Activated T-helper 1 cell treated with anti-CD3 and anti-CD28 coated beads, Interleukin-12 subunit alpha, Interleukin-12 subunit beta, Interleukin-2, Interleukin-4 antibody, amounts not matched to agents 30 ng/mL and 10 ng/mL and 1 ng/mL, durations not matched to agents 14 hours and 24 hours and 36 hours (primary cell): ENCODE results near the gene TXNDC12. TPM values are rescaled to one million over a fixed set of nuclear protein-coding genes. Genes with fewer than 3 reads are reported as not detected.
A peak's percentile ranks its signal among the peaks of the same experiment; 100 is the strongest.
"Not testable (repeated sequence)": the region's sequence is repeated elsewhere in the genome, so short reads cannot be mapped to it uniquely, and the experiment has no call there.

Experiments
- DNase-seq: peaks from one replicate; pipeline ENCODE4 v3.0.0; 2021; ENCODE audit warnings: low spot score
- H3K27ac Mint-ChIP-seq: one replicate; pipeline ENCODE4 v1.8.0; 2021; ENCODE audit warnings: mild to moderate bottlenecking, mixed read lengths
- H3K27me3 Mint-ChIP-seq: one replicate; pipeline ENCODE4 v1.8.0; 2022; ENCODE audit warnings: mild to moderate bottlenecking, moderate library complexity, mixed read lengths; ENCODE audit not compliant: insufficient read depth
- H3K36me3 Mint-ChIP-seq: one replicate; pipeline ENCODE4 v1.8.0; 2021; ENCODE audit warnings: low read depth, mixed read lengths
- H3K4me1 Mint-ChIP-seq: one replicate; pipeline ENCODE4 v1.8.0; 2021; ENCODE audit warnings: low read depth, mixed read lengths
- H3K4me3 Mint-ChIP-seq: one replicate; pipeline ENCODE4 v1.8.0; 2021; ENCODE audit warnings: mild to moderate bottlenecking, moderate library complexity, mixed read lengths
- H3K9me3 Mint-ChIP-seq: one replicate; pipeline ENCODE4 v1.8.0; 2021; ENCODE audit warnings: mixed read lengths
- intact Hi-C: fragments of 100-400 bp; cut with micrococcal nuclease; formaldehyde crosslinking; loops from one replicate; pipeline ENCODE4 v1.15.1; 2024
- total RNA-seq: library from RNA; stranded (reverse); gene quantifications from 2 replicates; pipeline ENCODE4 v1.2.3, GENCODE V29; 2022

The TXNDC12 gene
- total RNA-seq, 1 donor from 2014 or later = 46.7 TPM

DNA sequence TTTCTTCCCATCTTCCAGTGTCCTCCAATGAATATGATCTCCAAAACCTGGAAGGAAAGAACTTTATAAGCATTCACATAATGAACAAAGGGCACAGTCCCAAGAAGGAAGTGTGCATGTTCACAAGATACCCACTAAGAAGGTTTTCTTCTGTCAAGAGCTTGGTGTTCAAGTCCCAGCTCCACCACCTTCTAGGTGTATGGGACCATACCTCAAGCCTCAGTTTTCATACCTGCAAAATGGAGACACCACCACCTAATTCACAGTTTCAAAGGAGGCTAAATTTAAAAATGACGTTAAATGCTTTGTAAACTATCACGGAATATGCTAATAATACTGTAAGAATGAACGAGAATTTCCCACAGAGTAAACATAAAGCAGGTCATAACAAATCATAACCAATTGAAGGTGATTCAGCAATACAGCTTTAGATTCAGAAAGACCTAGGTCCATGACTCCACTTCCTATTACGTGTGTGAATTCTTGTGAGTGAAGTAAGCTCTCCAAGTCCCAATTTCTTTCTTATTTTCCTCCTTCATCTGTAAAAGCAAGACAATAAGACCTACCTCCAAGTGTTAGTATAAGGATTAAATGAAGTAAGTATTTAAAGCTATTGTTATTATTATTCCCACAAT lies 13.3 kb downstream of the TXNDC12 start:
- H3K4me1 Mint-ChIP-seq = no peaks in the 10 kb centered on the region
- no peaks in the 10 kb centered on the region for H3K27me3 Mint-ChIP-seq
- H3K4me3 Mint-ChIP-seq = no peak overlapping the region
- no peak overlapping the region for H3K27ac Mint-ChIP-seq
- H3K9me3 Mint-ChIP-seq = no peaks in the 10 kb centered on the region
- no peak for DNase-seq
- H3K36me3 Mint-ChIP-seq = peaks cover 21% of the 10 kb centered on the region
- intact Hi-C loops = no loop called here

DNA sequence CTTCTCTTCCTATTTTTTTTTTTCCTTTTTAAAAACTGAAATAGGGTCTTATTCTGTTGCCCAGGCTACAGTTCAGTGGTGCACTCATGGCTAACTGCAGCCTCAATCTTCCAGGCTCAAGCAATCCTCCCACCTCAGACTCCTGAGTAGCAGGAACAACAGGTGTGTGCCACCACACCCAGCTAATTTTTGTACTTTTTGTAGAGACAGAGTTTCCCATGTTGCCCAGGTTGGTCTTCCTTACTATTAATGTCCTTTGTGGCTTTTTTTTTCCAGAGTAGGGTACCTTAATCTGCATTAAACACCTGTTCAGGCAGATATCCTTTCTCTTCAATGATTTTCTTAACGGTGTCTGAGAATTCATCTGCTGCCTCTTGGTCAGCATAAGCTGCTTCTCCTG lies 17.1 kb downstream of the TXNDC12 start:
- Mint-ChIP-seq H3K27ac (no peak overlapping the region), H3K9me3 (no peaks in the 10 kb centered on the region), H3K36me3 (peaks cover 21% of the 10 kb centered on the region), H3K27me3 (no peaks in the 10 kb centered on the region), H3K4me3 (no peak overlapping the region), H3K4me1 (peaks cover 8% of the 10 kb centered on the region)
- no peak for DNase-seq
- intact Hi-C loops = loop anchor here (10.0 kb wide), 1 partner anchor 803 kb away; the partner anchor contains the start of gene RNF11

DNA sequence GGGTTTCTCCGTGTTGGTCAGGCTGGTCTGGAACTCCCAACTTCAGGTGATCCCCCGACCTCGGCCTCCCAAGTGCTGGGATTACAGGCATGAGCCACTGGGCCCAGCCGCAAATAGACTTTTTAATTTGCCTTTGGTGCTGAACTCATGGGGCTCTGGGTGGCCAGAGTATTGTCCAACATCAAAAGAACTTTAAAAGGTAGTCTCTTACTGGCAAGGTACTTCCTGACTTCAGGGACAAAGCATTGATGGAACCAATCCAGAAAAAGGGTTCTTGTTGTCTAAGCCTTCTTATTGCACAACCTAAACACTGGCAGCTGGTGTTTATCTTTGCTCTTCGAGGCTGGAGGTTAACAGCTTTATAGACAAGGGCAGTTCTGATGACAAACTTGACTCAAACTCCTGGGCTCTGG lies 17.6 kb downstream of the TXNDC12 start:
- no peak overlapping the region for H3K4me3 Mint-ChIP-seq
- no peak for DNase-seq
- H3K9me3 Mint-ChIP-seq = no peaks in the 10 kb centered on the region
- H3K27ac Mint-ChIP-seq = no peak overlapping the region
- intact Hi-C loops = loop anchor here (10.0 kb wide), 1 partner anchor 803 kb away; the partner anchor contains the start of gene RNF11
- H3K36me3 Mint-ChIP-seq = peaks cover 23% of the 10 kb centered on the region
- no peaks in the 10 kb centered on the region for H3K27me3 Mint-ChIP-seq
- H3K4me1 Mint-ChIP-seq = peaks cover 9% of the 10 kb centered on the region

DNA sequence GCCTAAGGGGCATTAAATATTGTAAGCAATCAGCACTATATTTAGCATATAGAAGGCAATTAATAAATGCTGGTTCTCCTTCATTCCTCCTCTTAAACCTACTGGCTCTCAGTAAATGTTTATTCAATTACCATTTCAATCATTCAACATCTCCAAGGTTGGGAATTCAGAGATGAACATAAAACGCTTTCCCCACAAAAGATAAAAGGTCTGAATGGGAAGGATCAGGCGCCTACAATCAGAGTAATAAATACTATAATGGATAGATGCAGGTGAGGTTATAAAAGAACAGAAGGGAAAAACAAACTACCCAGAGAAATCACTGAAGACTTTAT lies 21.0 kb downstream of the TXNDC12 start:
- Mint-ChIP-seq H3K4me1 (peaks cover 39% of the 10 kb centered on the region), H3K27me3 (no peaks in the 10 kb centered on the region), H3K36me3 (peaks cover 45% of the 10 kb centered on the region), H3K4me3 (peak overlapping the region; percentile 93), H3K9me3 (no peaks in the 10 kb centered on the region), H3K27ac (peak overlapping the region; percentile 89)
- intact Hi-C loops = loop anchor here (5.0 to 10.0 kb wide), 2 partner anchors 668 to 799 kb away; partner anchors contain the start of gene RNF11
- no peak for DNase-seq

DNA sequence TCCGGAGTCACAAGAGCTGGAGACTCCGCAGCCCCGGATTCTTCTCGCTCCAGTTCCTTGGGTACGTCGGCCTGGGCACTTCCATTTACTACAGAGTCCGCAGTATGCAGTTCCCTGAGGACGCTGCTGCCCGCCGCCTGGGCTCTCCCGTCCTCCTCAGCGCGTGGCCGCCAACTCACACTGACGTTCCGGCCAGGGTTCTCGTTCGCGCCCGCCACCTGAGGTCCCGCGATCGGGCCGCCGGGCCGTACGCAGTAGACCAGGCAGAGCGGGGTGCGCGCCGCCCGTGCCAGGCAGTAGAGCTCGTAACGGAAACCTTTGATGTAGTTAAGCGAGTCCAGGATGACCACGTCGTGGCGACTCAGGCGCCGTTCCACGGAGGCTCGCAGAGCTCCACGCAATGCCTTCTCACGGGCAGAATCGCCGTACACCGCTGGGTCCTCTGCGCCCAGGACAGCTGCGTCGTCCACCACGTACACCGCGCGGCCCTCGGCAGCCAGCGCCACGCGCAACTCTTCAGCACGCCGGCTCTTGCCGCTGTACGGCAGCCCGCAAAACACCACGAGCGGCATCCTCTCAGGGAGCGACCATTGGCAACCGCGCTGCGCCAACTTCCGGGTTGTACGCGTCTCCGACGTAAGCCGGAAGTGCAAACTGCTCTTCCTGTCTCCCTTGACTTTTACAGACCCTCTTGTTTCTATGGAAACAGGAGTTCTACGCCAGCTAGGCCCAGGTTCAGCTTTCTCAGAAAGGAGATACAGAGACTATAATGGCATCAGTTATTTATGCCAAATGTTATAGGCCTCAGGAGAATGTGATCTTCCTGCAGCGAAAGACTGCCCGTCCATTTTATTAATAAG lies 21.6 kb downstream of the TXNDC12 start, which contains the start of gene KTI12:
TSS of gene KTI12 (minus strand) at position 621 of the 860 bp plus-strand sequence. CDS start at position 572, 49 bp downstream.
- H3K9me3 Mint-ChIP-seq = no peaks in the 10 kb centered on the region
- intact Hi-C loops = loop anchor here (1.0 to 10.0 kb wide), 6 partner anchors 23 to 799 kb away; partner anchors contain the start of genes BTF3L4, NRDC and RNF11

DNA sequence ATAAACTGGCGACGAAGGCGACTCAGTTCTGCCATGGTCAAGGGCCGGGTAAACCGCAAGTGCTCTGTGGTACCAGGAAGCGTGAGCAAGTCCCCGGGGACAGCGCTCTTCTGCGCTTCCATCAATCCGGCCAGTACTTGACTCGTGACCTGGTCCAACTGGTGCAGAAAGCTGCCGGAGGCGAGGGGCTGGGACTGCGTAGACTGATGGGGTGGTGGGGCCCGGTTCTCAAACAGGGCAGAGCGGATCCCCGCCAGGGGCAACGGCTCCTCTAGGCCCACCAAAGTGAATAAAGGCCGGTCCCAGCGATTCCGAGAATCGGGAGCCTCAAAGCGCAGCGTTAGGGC lies 22.2 kb downstream of the TXNDC12 start:
- no peak for DNase-seq
- peaks cover 39% of the 10 kb centered on the region for H3K36me3 Mint-ChIP-seq
- intact Hi-C loops = loop anchor here (1.0 to 10.0 kb wide), 6 partner anchors 24 to 798 kb away; partner anchors contain the start of genes BTF3L4, NRDC and RNF11
- H3K4me1 Mint-ChIP-seq = peaks cover 39% of the 10 kb centered on the region
- peak overlapping the region; percentile 89 for H3K27ac Mint-ChIP-seq
- no peaks in the 10 kb centered on the region for H3K27me3 Mint-ChIP-seq
- no peaks in the 10 kb centered on the region for H3K9me3 Mint-ChIP-seq
- H3K4me3 Mint-ChIP-seq = peak overlapping the region; percentile 93

More for the DNA sequence above, 21.6 kb downstream of the TXNDC12 start, which contains the start of gene KTI12:
- DNase-seq = peak; percentile 84
- peak within 1 kb of the TSS; percentile 93 for H3K4me3 Mint-ChIP-seq
- peaks cover 43% of the 10 kb centered on the region for H3K36me3 Mint-ChIP-seq
- H3K27me3 Mint-ChIP-seq = no peaks in the 10 kb centered on the region
- peaks cover 39% of the 10 kb centered on the region for H3K4me1 Mint-ChIP-seq
- H3K27ac Mint-ChIP-seq = peak within 1 kb of the TSS; percentile 89

DNA sequence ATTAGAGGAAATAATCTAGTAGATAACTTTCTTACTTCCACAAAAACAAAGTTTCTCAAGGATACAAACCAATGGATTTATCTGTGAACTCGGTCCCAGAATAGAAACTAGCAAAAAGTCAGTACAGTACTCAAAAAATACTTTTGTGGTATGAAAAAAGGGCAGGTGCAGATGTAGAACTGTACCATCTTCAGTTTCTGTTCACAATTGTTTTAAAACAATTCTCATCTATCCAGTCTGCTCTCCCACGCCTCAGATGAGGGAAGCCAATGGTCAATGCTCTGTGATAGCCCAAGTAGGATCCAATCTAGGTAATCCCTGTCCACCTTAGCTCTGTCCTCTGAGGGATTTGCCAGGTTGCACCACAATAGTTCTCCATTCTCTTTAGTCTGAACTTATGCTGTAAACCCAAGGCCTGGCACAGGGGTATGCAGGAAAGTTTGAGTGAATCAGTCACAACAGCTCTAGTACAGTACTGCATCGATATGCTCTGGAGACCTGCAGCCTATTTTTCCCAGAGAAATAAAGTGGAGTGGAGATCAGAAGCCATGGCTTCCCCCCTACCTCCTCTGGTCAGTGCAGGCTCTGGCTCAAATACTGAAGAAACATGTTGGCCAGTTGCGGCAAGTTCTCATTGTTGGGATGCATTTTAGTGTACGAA lies 22.7 kb downstream of the TXNDC12 start:
- peak overlapping the region; percentile 89 for H3K27ac Mint-ChIP-seq
- DNase-seq = no peak

DNA sequence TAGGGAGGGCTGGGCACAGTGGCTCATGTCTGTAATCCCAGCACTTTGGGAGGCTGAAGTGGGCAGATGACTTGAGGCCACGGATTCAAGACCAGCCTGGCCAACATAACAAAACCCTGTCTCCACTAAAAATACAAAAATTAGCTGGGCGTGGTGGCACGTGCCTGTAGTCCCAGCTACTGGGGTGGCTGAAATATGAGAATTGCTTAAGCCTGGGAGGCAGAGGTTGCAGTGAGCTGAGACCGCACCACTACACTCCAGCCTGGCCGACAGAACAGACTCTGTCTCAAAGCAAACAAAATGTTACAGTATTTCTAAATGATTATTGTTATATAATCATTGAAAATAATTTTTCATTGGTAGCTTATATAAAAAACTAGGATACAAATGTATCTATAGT lies 26.2 kb downstream of the TXNDC12 start:
- DNase-seq, H3K9me3 Mint-ChIP-seq, H3K4me3 Mint-ChIP-seq, H3K27me3 Mint-ChIP-seq, intact Hi-C loops, H3K27ac Mint-ChIP-seq: not testable (repeated sequence)
- Mint-ChIP-seq H3K36me3 (peaks cover 40% of the 10 kb centered on the region), H3K4me1 (peaks cover 33% of the 10 kb centered on the region)

More for the DNA sequence above, 22.7 kb downstream of the TXNDC12 start:
- Mint-ChIP-seq H3K27me3 (no peaks in the 10 kb centered on the region), H3K4me3 (peak overlapping the region; percentile 93), H3K36me3 (peaks cover 39% of the 10 kb centered on the region), H3K4me1 (peaks cover 39% of the 10 kb centered on the region), H3K9me3 (no peaks in the 10 kb centered on the region)
- intact Hi-C loops = loop anchor here (2.0 to 10.0 kb wide), 3 partner anchors 333 to 797 kb away; partner anchors contain the start of gene RNF11

DNA sequence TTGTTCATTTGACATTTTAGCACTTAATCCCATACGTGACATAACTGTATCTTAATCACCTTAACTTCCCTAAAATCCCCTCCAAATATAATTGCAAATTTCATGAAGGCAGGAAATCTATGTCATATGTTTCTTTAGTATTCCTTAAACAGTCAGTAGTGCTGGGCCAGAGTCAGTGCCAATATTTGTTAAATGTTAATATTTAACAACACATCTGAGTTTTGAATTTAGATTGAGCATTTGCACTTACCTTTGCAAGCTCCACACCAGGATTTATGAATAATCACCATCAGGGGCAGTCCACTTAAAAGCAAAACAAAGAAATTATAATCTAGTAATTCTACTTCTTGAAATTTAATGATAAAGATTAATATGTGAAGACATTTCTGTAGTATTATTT lies 26.7 kb downstream of the TXNDC12 start:
- Mint-ChIP-seq H3K4me3 (no peak overlapping the region), H3K27me3 (no peaks in the 10 kb centered on the region), H3K4me1 (peaks cover 31% of the 10 kb centered on the region), H3K9me3 (no peaks in the 10 kb centered on the region), H3K27ac (no peak overlapping the region), H3K36me3 (peaks cover 39% of the 10 kb centered on the region)
- no peak for DNase-seq
- intact Hi-C loops = no loop called here

DNA sequence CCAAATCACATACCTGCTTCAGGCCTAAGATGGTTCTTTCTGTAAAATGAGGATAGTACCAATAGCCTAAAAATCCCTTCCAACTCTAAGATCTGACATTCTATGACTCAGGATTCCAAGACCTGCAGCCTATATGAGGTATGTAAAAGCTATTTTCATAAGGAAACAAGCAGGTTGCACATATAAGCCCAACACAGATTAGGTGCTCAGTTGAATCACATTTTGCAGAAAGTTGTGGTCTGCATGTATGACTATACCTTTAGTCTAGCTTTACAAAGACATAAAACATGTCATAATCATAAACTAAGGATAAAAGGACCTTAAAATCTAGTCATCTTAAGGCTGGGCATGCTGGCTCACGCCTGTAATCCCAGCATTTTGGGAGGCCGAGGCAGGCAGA lies 28.7 kb downstream of the TXNDC12 start:
- H3K4me3 Mint-ChIP-seq = no peak overlapping the region
- DNase-seq = no peak
- no peaks in the 10 kb centered on the region for H3K27me3 Mint-ChIP-seq
- H3K9me3 Mint-ChIP-seq = no peaks in the 10 kb centered on the region
- H3K4me1 Mint-ChIP-seq = peaks cover 18% of the 10 kb centered on the region
- H3K36me3 Mint-ChIP-seq = peaks cover 36% of the 10 kb centered on the region
- intact Hi-C loops = no loop called here
- H3K27ac Mint-ChIP-seq = no peak overlapping the region

DNA sequence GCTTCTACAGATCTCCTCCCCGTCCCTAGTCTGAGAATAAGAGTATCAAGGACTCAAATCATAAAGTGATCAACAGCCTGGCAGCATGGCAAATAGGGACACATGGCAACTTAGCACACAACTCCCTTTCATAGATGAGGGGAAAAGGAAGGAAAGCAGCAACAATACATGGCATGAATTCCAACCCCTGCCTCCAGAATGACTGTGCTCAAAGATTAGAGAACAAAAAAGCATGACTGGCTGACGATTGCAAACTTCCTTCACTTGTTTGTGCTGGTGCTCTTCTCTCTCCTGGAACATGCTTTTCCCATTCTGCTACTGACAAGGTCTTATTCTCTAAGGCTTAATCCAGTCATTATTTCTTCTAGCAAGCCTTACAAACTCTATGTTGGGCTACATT lies 32.9 kb downstream of the TXNDC12 start:
- H3K4me1 Mint-ChIP-seq = no peaks in the 10 kb centered on the region
- no peak overlapping the region for H3K27ac Mint-ChIP-seq
- DNase-seq = no peak
- no peak overlapping the region for H3K4me3 Mint-ChIP-seq
- no peaks in the 10 kb centered on the region for H3K27me3 Mint-ChIP-seq
- H3K9me3 Mint-ChIP-seq = no peaks in the 10 kb centered on the region
- intact Hi-C loops = no loop called here
- peaks cover 37% of the 10 kb centered on the region for H3K36me3 Mint-ChIP-seq

DNA sequence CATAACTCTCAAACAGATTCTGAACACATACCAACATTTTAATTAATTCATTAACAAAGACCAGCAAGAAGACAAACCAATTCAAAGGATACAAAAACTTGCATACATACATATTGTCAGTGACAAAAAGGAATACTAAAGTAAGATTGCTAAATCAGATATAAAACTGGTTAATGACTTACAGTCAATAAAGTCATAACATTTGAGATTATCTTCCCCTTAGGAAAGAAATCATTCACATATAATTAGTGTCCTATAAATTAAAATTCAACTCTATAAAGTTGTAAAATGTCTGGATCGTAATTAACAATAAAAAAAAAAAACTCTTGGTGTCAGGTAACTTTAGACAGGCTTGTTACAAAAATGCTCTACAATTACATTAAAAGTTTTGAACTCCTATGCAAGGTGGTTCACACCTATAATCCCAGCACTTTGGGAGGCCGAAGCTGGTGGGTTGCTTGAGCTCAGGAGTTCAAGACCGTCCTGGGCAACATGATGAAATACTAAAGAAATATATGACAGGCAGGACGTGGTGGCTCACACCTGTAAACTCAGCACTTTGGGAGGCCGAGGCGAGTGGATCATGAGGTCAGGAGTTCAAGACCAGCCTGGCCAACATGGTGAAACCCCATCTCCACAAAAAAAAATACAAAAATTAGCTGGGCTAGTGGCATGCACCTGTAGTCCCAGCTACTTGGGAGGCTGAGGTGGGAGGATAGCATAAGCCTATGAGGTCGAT lies 46.8 kb downstream of the TXNDC12 start:
- Mint-ChIP-seq H3K27ac (no peak overlapping the region), H3K4me1 (no peaks in the 10 kb centered on the region), H3K9me3 (no peaks in the 10 kb centered on the region), H3K27me3 (peaks cover 21% of the 10 kb centered on the region), H3K4me3 (no peak overlapping the region), H3K36me3 (no peaks in the 10 kb centered on the region)
- intact Hi-C loops = no loop called here
- no peak for DNase-seq
